GM12878 (cell line): Measurements from ENCODE around the gene COPRS. TPM values are rescaled to one million over a fixed set of nuclear protein-coding genes. Genes with fewer than 3 reads are reported as not detected.

Experiments
- CHD2 ChIP-seq: IDR thresholded peaks from 2 replicates; pipeline ENCODE4 v1.6.1; 2011; ENCODE audit warnings: low read depth, low read length, improper control_type of control experiment, borderline replicate concordance
- FOS ChIP-seq: IDR thresholded peaks from 3 replicates; pipeline ENCODE4 v1.6.1; 2011; ENCODE audit warnings: borderline replicate concordance; ENCODE audit not compliant: insufficient read length; ENCODE audit errors: extremely low read depth
- GATAD2B ChIP-seq: fragments of 450-650 bp; conservative IDR thresholded peaks from 2 replicates; pipeline ENCODE4 v1.6.1; 2017; ENCODE audit warnings: low read depth, mild to moderate bottlenecking, moderate library complexity
- MTA2 ChIP-seq: fragments of 450-650 bp; IDR thresholded peaks from 2 replicates; pipeline ENCODE4 v1.6.1; 2016; ENCODE audit warnings: low read depth, mild to moderate bottlenecking, moderate library complexity
- NBN ChIP-seq: fragments of 450-650 bp; IDR thresholded peaks from 2 replicates; pipeline ENCODE4 v1.6.1; 2016
- NFYB ChIP-seq: IDR thresholded peaks from 2 replicates; pipeline ENCODE4 v1.6.1; 2011; ENCODE audit warnings: low read depth, mild to moderate bottlenecking, low read length, improper control_type of control experiment, moderate library complexity; ENCODE audit not compliant: insufficient read depth
- NR2C1 ChIP-seq: fragments of 450-650 bp; IDR thresholded peaks from 2 replicates; pipeline ENCODE4 v1.6.1; 2017; ENCODE audit warnings: antibody characterized with exemption, mild to moderate bottlenecking, moderate library complexity
- polyA plus RNA-seq, 11 experiments: library from polyadenylated mRNA; depleted of rRNA in 4 of 11; unstranded in 6 of 11; stranded (reverse) in 5 of 11; fragments of >200 nt; fragmentation: Nextera tagmentation in 4 of 11; fragmentation: Illumina TruSeq in 1 of 11; extraction: Ambion mirVana in 4 of 11; extraction: Trizol in 1 of 11; gene quantifications; 1 replicate in 1 of 11; 2 replicates in 10 of 11; pipeline versions ENCODE4 v1.2.1 to v1.2.3, GENCODE V29; 2011 to 2016; ENCODE audit warnings: inconsistent platforms in 2 of 11, missing spikeins in 2 of 11, low read depth in 1 of 11
- total RNA-seq, 4 experiments: library from RNA; depleted of rRNA in 3 of 4; stranded (reverse); fragments of >200 nt in 3 of 4; fragmentation: Illumina TruSeq in 1 of 4; extraction: Trizol in 1 of 4; gene quantifications; 2 replicates each; pipeline versions ENCODE4 v1.2.1 to v1.2.3, GENCODE V29; 2013 to 2021
- TF ChIP-seq, protein P1 (sequence below): IDR thresholded peaks from 2 replicates; pipeline ENCODE4 v1.6.1; 2011; ENCODE audit warnings: borderline replicate concordance, low read depth, mild to moderate bottlenecking, moderate library complexity, mixed read lengths, low read length; ENCODE audit not compliant: insufficient read depth; ENCODE audit errors: extremely low read length
- TF ChIP-seq, protein P2 (sequence below): fragments of 450-650 bp; IDR thresholded peaks from 2 replicates; pipeline ENCODE4 v1.6.1; 2017; ENCODE audit warnings: mild to moderate bottlenecking, moderate library complexity
- TF ChIP-seq, protein P3 (sequence below): fragments of 450-650 bp; IDR thresholded peaks from 2 replicates; pipeline ENCODE4 v1.6.1; 2016; ENCODE audit warnings: mild to moderate bottlenecking

COPRS gene
- total and polyA plus RNA-seq, 10 of the 15 experiments (the other 5 are each of a cell fraction or from before 2014, with no cell fraction given) = 6.3 to 41.9 (median 31.4) TPM

DNA sequence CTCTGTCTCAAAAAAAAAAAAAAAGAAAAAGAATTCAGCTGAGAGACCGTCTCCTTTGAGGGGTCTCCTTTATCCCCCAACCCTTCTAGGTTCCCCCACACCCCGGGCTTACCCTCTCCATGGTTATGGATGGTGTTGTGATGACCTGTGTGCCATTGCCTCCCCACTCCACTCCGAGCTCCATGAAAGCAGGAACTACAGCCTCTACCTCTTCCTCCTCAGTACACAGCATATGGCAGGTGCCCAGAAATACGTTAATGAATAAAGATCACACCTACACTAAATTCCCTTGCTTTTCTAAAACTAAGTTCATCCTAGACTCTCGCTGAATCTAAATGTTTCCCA, 17.2 kb downstream of the COPRS start (continued):
- TF ChIP-seq, protein P1, sequence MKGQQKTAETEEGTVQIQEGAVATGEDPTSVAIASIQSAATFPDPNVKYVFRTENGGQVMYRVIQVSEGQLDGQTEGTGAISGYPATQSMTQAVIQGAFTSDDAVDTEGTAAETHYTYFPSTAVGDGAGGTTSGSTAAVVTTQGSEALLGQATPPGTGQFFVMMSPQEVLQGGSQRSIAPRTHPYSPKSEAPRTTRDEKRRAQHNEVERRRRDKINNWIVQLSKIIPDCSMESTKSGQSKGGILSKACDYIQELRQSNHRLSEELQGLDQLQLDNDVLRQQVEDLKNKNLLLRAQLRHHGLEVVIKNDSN = no peak
- TF ChIP-seq NFYB (no peak), CHD2 (no peak), FOS (no peak), NBN (no peak), NR2C1 (no peak), GATAD2B (no peak), MTA2 (no peak)
- TF ChIP-seq, protein P2, sequence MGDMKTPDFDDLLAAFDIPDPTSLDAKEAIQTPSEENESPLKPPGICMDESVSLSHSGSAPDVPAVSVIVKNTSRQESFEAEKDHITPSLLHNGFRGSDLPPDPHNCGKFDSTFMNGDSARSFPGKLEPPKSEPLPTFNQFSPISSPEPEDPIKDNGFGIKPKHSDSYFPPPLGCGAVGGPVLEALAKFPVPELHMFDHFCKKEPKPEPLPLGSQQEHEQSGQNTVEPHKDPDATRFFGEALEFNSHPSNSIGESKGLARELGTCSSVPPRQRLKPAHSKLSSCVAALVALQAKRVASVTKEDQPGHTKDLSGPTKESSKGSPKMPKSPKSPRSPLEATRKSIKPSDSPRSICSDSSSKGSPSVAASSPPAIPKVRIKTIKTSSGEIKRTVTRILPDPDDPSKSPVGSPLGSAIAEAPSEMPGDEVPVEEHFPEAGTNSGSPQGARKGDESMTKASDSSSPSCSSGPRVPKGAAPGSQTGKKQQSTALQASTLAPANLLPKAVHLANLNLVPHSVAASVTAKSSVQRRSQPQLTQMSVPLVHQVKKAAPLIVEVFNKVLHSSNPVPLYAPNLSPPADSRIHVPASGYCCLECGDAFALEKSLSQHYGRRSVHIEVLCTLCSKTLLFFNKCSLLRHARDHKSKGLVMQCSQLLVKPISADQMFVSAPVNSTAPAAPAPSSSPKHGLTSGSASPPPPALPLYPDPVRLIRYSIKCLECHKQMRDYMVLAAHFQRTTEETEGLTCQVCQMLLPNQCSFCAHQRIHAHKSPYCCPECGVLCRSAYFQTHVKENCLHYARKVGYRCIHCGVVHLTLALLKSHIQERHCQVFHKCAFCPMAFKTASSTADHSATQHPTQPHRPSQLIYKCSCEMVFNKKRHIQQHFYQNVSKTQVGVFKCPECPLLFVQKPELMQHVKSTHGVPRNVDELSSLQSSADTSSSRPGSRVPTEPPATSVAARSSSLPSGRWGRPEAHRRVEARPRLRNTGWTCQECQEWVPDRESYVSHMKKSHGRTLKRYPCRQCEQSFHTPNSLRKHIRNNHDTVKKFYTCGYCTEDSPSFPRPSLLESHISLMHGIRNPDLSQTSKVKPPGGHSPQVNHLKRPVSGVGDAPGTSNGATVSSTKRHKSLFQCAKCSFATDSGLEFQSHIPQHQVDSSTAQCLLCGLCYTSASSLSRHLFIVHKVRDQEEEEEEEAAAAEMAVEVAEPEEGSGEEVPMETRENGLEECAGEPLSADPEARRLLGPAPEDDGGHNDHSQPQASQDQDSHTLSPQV = no peak
- TF ChIP-seq, protein P3, sequence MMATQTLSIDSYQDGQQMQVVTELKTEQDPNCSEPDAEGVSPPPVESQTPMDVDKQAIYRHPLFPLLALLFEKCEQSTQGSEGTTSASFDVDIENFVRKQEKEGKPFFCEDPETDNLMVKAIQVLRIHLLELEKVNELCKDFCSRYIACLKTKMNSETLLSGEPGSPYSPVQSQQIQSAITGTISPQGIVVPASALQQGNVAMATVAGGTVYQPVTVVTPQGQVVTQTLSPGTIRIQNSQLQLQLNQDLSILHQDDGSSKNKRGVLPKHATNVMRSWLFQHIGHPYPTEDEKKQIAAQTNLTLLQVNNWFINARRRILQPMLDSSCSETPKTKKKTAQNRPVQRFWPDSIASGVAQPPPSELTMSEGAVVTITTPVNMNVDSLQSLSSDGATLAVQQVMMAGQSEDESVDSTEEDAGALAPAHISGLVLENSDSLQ = no peak
